Activated CD4-positive, alpha-beta T cell treated with anti-CD3 and anti-CD28 coated beads, Interleukin-2, amount 10 ng/mL, durations not matched to agents 24 days and 14 days (primary cell): ENCODE data around the gene CRYGN. TPM values are rescaled to one million over a fixed set of nuclear protein-coding genes. Genes with fewer than 3 reads are reported as not detected.

Source experiments
- DNase-seq: peaks from one replicate; pipeline ENCODE4 v3.0.0; 2022
- H3K27ac Mint-ChIP-seq: one replicate; pipeline ENCODE4 v1.8.0; 2022; ENCODE audit warnings: mild to moderate bottlenecking, mixed read lengths
- H3K27me3 Mint-ChIP-seq: one replicate; pipeline ENCODE4 v1.8.0; 2022; ENCODE audit warnings: mixed read lengths
- H3K36me3 Mint-ChIP-seq: one replicate; pipeline ENCODE4 v1.8.0; 2022; ENCODE audit warnings: low read depth, mild to moderate bottlenecking, mixed read lengths
- H3K4me1 Mint-ChIP-seq: one replicate; pipeline ENCODE4 v1.8.0; 2021; ENCODE audit warnings: mixed read lengths
- H3K4me3 Mint-ChIP-seq: one replicate; pipeline ENCODE4 v1.8.0; 2022; ENCODE audit warnings: mild to moderate bottlenecking, moderate library complexity, mixed read lengths
- H3K9me3 Mint-ChIP-seq: one replicate; pipeline ENCODE4 v1.8.0; 2021; ENCODE audit warnings: mixed read lengths
- intact Hi-C: fragments of 100-400 bp; cut with micrococcal nuclease; formaldehyde crosslinking; loops from one replicate; pipeline ENCODE4 v1.15.1; 2023
- total RNA-seq: library from RNA; stranded (reverse); gene quantifications from 2 replicates; pipeline ENCODE4 v1.2.3, GENCODE V29; 2022

CRYGN gene
- total RNA-seq, 1 donor from 2014 or later, result not detected

- Mint-ChIP-seq H3K9me3 (no peaks in the 10 kb centered on the region), H3K36me3 (no peaks in the 10 kb centered on the region), H3K4me3 (no peak overlapping the region), H3K27ac (no peak overlapping the region), H3K27me3 (peaks cover 36% of the 10 kb centered on the region), H3K4me1 (peaks cover 5% of the 10 kb centered on the region)
- intact Hi-C loops, result no loop called here
- DNase-seq, result no peak
Observed at GRCh38 chr7:151406886-151407583, 32.9 kb downstream of the CRYGN start.

DNA sequence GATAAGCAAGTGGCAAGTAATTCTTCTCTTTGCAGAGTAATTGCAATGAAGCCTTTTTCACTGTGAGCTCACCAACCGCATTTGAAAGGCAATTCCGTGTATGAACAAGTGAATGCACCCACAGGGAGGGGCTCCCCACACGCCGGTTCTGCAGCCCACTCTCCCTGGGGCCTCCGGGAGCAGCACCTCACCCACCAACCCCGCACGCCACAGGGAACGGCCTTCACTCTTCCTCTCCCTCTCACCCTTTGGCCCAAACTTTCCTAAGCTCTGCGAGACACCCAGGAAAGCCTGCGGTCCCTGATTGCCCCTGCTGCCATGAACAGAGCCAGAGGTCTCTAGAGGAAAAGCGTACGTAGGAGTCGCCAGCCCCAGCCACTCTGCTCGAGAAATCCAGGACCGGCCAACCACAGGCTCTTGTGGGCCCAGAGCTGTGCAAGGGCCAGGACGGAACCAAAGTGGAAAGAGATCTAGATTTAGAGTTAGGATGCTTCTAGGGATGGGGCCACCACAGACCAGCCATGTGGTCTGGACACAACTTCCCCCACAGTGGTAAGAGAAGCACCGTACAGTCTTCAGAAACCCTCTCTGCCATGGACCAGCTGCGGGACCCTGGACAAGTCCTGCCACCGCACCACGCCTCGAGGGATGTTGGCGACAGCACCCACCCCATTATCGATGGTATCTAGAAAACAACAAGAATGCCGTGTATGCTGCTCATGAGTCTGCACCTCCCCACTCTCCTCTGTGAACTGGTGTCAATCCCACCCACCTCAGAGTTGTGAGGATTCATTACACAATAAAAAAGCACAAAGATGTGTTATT is 33.7 kb downstream of the CRYGN start:
- no peaks in the 10 kb centered on the region for H3K36me3 Mint-ChIP-seq
- peaks cover 5% of the 10 kb centered on the region for H3K4me1 Mint-ChIP-seq
- peaks cover 28% of the 10 kb centered on the region for H3K27me3 Mint-ChIP-seq
- intact Hi-C loops, result no loop called here
- no peak overlapping the region for H3K27ac Mint-ChIP-seq
- no peaks in the 10 kb centered on the region for H3K9me3 Mint-ChIP-seq
- no peak overlapping the region for H3K4me3 Mint-ChIP-seq
- DNase-seq, result no peak

GRCh38 chr7:151405588-151405987 is 34.4 kb downstream of the CRYGN start:
- Mint-ChIP-seq H3K4me1 (peaks cover 5% of the 10 kb centered on the region), H3K4me3 (no peak overlapping the region), H3K27ac (no peak overlapping the region), H3K9me3 (no peaks in the 10 kb centered on the region), H3K36me3 (no peaks in the 10 kb centered on the region), H3K27me3 (peaks cover 21% of the 10 kb centered on the region)
- intact Hi-C loops, result no loop called here
- DNase-seq, result no peak

DNA sequence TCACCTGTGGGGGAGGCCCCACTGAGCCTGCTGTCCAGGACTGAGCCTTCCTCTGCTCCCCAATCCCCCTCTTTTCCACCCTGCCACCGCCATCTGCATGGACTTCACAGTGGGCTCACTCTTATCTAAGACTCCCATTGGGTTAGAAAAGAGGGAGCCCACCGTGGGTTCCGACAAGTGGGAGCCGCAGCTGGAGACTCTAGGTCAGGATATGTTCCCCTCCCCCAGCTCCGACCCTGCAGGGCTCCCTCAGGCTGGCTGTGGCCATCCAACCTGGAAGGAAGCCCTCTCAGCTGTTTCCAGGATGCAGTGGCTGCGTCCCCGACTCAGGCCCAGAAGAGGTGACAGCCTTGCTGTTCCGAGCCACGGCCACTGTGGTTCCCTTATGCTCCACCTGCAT is 34.9 kb downstream of the CRYGN start:
- peaks cover 5% of the 10 kb centered on the region for H3K4me1 Mint-ChIP-seq
- no peak for DNase-seq
- H3K27me3 Mint-ChIP-seq, result peaks cover 17% of the 10 kb centered on the region
- no peaks in the 10 kb centered on the region for H3K36me3 Mint-ChIP-seq
- H3K4me3 Mint-ChIP-seq, result no peak overlapping the region
- H3K27ac Mint-ChIP-seq, result no peak overlapping the region
- H3K9me3 Mint-ChIP-seq, result no peaks in the 10 kb centered on the region
- intact Hi-C loops, result no loop called here

- no peak for DNase-seq
- intact Hi-C loops, result no loop called here
- Mint-ChIP-seq H3K27me3 (peaks cover 17% of the 10 kb centered on the region), H3K27ac (no peak overlapping the region), H3K9me3 (no peaks in the 10 kb centered on the region), H3K4me1 (peaks cover 5% of the 10 kb centered on the region), H3K4me3 (no peak overlapping the region), H3K36me3 (no peaks in the 10 kb centered on the region)
Observed at GRCh38 chr7:151404216-151405011, 35.5 kb downstream of the CRYGN start.

GRCh38 chr7:151403764-151404163 is 36.2 kb downstream of the CRYGN start:
- Mint-ChIP-seq H3K9me3 (no peaks in the 10 kb centered on the region), H3K36me3 (no peaks in the 10 kb centered on the region), H3K4me1 (peaks cover 3% of the 10 kb centered on the region), H3K4me3 (no peak overlapping the region), H3K27me3 (peaks cover 13% of the 10 kb centered on the region), H3K27ac (no peak overlapping the region)
- DNase-seq, result no peak
- intact Hi-C loops, result no loop called here

DNA sequence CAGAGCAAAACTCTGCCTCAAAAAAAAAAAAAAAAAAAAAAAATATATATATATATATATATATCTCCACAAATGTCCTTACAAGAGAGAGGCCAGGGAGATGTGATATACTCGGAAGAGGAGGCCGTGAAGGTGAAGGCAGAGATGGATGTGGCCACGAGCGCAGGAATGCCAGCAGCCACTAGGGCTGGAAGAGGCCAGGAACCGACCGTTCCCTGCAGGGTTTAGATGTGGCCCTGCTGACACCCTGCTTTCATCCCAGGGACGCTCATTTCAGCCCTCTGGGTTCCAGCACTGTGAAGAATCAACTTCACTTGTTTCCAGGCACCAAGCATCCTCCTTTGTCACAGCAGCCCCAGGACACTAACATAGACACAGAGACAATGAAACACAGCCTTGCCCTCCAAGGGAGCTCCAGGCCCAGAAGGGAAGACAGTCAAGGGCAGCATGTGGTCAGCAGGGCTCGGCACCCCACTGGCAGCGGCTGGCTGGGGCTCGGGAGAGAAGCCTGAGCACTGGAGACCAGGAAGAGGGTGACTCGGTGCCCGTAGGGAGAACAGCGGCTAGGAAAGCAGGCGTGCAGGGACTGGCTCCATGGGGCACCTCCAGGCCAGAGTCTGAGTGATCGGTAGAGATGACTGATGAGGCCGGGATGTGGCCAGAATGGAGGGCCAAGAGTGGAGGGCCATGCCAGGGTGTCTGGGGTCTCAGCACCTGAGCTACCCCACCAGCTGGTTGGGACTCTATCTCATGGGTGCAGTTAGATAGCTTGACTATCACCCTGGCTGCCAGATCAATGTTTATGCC is 37.7 kb downstream of the CRYGN start:
- no peaks in the 10 kb centered on the region for H3K4me1 Mint-ChIP-seq
- no peaks in the 10 kb centered on the region for H3K36me3 Mint-ChIP-seq
- H3K27me3 Mint-ChIP-seq, result peaks cover 5% of the 10 kb centered on the region
- no peak overlapping the region for H3K4me3 Mint-ChIP-seq
- intact Hi-C loops, result no loop called here
- H3K27ac Mint-ChIP-seq, result no peak overlapping the region
- H3K9me3 Mint-ChIP-seq, result no peaks in the 10 kb centered on the region
- DNase-seq, result no peak

DNA sequence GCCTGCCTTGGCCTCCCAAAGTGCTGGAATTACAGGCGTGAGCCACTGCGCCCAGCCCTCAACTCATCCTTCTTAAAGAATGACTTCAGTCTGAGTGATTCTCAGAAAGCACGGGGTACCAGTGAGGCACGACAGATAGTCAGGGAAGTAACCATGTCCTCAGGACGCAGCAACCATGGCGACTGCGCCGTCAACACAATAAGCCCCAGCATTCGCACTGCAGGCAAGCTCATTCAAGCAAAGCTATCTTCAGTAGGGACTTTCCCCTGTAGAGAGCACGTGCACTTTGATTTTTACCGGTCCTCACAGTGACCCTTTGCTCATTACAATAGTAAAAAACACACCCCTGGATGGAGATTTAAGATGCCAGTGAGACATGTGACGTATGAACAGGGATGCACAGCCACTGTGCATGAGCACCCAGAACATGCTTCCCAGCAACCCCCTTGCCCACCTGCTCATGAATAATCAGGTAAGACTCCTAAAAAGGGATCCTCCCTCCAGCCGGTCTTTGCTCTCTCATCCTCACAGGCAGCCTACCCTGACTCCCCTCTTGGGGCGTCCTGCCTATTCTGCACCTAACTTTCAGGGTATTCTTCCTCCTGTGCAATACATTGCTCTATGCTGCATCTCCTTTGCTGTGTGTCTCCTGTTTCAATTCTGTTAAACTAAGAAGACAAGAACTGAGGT is 39.2 kb downstream of the CRYGN start:
- DNase-seq, result no peak
- Mint-ChIP-seq H3K4me1 (no peaks in the 10 kb centered on the region), H3K27me3 (peaks cover 2% of the 10 kb centered on the region), H3K9me3 (no peaks in the 10 kb centered on the region), H3K27ac (no peak overlapping the region), H3K4me3 (no peak overlapping the region), H3K36me3 (no peaks in the 10 kb centered on the region)
- intact Hi-C loops, result no loop called here

DNA sequence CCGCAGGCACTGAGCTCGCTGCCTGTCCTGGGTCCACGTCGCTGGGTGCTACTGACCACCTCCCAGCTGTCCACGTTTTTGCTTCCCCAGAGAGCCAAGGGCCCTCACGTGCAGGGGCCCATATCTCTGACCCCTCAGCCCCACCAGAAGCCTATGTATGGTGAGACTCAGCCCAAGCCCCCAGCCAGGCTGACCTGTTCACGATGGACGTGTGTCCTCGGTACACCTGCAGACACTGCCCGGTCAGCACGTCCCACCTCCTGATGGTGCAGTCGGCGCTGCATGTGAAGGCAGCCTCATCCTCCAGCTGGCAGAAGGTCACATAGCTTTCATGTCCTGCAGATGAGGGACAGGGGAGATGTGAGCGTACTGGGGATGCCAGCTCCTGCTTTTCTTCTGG is 40.0 kb downstream of the CRYGN start:
- Mint-ChIP-seq H3K4me3 (no peak overlapping the region), H3K27me3 (peaks cover 2% of the 10 kb centered on the region), H3K27ac (no peak overlapping the region), H3K9me3 (no peaks in the 10 kb centered on the region), H3K4me1 (no peaks in the 10 kb centered on the region), H3K36me3 (no peaks in the 10 kb centered on the region)
- intact Hi-C loops, result no loop called here
- DNase-seq, result no peak

DNA sequence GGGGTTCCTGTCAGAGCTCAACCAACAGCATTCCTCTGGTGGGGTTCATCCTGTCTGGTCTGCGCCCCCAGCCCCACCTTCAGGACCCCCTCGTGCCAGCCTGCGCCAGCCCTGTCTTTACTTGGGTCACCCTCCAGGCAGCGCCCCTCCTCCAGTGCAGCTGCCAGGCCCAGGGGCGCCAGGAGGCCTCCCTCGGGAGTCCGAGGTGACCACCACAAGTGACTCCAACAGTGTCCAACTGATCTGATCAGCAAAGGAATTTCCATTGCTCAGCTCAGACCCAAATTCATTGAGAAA is 40.7 kb downstream of the CRYGN start:
- DNase-seq, result no peak
- Mint-ChIP-seq H3K27ac (no peak overlapping the region), H3K36me3 (no peaks in the 10 kb centered on the region), H3K9me3 (no peaks in the 10 kb centered on the region), H3K27me3 (peaks cover 2% of the 10 kb centered on the region), H3K4me3 (no peak overlapping the region), H3K4me1 (no peaks in the 10 kb centered on the region)
- intact Hi-C loops, result no loop called here

- intact Hi-C loops, result no loop called here
- Mint-ChIP-seq H3K36me3 (no peaks in the 10 kb centered on the region), H3K27ac (no peak overlapping the region), H3K27me3 (peaks cover 2% of the 10 kb centered on the region), H3K4me3 (no peak overlapping the region), H3K9me3 (no peaks in the 10 kb centered on the region), H3K4me1 (no peaks in the 10 kb centered on the region)
- no peak for DNase-seq
Observed at GRCh38 chr7:151398446-151399304, 41.3 kb downstream of the CRYGN start.

DNA sequence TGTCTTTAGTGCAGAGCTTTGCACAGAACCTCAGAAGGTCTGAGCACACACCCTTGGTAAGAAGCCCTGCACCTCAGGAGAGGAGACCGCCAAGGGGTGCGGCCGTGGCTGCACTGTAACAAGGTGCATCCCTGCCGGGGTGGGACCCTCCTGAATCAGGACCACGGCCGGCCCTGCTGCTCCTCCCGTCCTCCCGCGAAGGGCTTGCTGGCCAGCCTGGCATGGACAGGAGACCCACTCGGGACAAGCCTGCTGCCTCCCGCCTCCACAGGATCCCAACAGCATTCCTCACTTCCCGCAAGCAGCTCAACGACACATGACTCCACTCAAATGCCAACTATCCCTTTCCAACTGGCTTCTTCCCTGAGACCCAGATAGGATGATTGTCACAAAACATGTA is 42.9 kb downstream of the CRYGN start:
- H3K9me3 Mint-ChIP-seq, result no peaks in the 10 kb centered on the region

More for the DNA sequence above, 42.9 kb downstream of the CRYGN start:
- H3K4me1 Mint-ChIP-seq, result no peaks in the 10 kb centered on the region
- no peaks in the 10 kb centered on the region for H3K27me3 Mint-ChIP-seq
- no peak overlapping the region for H3K4me3 Mint-ChIP-seq
- no peak overlapping the region for H3K27ac Mint-ChIP-seq
- DNase-seq, result no peak
- H3K36me3 Mint-ChIP-seq, result no peaks in the 10 kb centered on the region
- intact Hi-C loops, result no loop called here
